ENCODE results near the gene GREB1L.

DNA sequence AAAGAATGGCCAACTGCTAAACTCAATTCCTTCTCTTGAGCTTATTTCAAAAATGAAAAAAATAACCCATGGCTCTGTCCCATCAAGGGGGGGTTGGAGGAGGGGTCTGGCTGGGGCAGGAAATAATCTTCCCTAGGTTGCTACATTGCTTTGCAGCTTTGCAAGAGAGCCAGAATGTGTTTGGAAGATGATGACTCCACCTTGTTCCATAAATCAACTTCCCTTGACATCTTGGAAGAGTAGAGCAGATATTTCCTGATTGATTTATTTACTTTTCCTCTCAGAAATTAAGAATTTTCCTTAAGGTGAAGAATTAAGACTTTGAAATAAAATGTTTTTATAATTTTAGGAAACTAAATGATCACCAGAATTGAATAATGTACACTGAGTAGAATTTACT, 317.2 kb downstream of the GREB1L start:
- TF ChIP-seq ZNF335 (CRISPR knock-in tag; IDR thresholded peaks at IDR 0.05), result no peak
- no peak for TF ChIP-seq PTBP1 (IDR thresholded peaks at IDR 0.05; ENCODE audit: low read depth, low read length, poor library complexity, severe bottlenecking)
- no peak for TF ChIP-seq GTF2F1 (IDR thresholded peaks at IDR 0.05; ENCODE audit: low read length)
- TF ChIP-seq, protein P1, sequence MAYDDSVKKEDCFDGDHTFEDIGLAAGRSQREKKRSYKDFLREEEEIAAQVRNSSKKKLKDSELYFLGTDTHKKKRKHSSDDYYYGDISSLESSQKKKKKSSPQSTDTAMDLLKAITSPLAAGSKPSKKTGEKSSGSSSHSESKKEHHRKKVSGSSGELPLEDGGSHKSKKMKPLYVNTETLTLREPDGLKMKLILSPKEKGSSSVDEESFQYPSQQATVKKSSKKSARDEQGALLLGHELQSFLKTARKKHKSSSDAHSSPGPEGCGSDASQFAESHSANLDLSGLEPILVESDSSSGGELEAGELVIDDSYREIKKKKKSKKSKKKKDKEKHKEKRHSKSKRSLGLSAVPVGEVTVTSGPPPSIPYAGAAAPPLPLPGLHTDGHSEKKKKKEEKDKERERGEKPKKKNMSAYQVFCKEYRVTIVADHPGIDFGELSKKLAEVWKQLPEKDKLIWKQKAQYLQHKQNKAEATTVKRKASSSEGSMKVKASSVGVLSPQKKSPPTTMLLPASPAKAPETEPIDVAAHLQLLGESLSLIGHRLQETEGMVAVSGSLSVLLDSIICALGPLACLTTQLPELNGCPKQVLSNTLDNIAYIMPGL (CRISPR knock-in tag; IDR thresholded peaks at IDR 0.05; ENCODE audit: borderline replicate concordance in 1 of 2, low read depth in 1 of 2), result no peak
- TF ChIP-seq, protein P2, sequence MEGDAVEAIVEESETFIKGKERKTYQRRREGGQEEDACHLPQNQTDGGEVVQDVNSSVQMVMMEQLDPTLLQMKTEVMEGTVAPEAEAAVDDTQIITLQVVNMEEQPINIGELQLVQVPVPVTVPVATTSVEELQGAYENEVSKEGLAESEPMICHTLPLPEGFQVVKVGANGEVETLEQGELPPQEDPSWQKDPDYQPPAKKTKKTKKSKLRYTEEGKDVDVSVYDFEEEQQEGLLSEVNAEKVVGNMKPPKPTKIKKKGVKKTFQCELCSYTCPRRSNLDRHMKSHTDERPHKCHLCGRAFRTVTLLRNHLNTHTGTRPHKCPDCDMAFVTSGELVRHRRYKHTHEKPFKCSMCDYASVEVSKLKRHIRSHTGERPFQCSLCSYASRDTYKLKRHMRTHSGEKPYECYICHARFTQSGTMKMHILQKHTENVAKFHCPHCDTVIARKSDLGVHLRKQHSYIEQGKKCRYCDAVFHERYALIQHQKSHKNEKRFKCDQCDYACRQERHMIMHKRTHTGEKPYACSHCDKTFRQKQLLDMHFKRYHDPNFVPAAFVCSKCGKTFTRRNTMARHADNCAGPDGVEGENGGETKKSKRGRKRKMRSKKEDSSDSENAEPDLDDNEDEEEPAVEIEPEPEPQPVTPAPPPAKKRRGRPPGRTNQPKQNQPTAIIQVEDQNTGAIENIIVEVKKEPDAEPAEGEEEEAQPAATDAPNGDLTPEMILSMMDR (CRISPR knock-in tag; IDR thresholded peaks at IDR 0.05), result no peak
- TF ChIP-seq, protein P3, sequence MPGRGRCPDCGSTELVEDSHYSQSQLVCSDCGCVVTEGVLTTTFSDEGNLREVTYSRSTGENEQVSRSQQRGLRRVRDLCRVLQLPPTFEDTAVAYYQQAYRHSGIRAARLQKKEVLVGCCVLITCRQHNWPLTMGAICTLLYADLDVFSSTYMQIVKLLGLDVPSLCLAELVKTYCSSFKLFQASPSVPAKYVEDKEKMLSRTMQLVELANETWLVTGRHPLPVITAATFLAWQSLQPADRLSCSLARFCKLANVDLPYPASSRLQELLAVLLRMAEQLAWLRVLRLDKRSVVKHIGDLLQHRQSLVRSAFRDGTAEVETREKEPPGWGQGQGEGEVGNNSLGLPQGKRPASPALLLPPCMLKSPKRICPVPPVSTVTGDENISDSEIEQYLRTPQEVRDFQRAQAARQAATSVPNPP (CRISPR knock-in tag; IDR thresholded peaks at IDR 0.05), result no peak
- TF ChIP-seq SP1 (IDR thresholded peaks at IDR 0.05), result no peak
- no peak for TF ChIP-seq SP1 (CRISPR knock-in tag; IDR thresholded peaks at IDR 0.05)
- TF ChIP-seq TRIM24 (CRISPR knock-in tag; IDR thresholded peaks at IDR 0.05), result no peak

All from HepG2 (cell line).